Activated CD8-positive, alpha-beta T cell treated with anti-CD3 and anti-CD28 coated beads for 36 hours (primary cell): ENCODE data around the gene ST3GAL2. TPM values are rescaled to one million over a fixed set of nuclear protein-coding genes. Genes with fewer than 3 reads are reported as not detected.

Experiments used
- ATAC-seq: fragments of 200-7000 bp; cut with Tn5 transposase; one replicate; pipeline ENCODE4 v1.10.0; 2021; ENCODE audit warnings: mild to moderate bottlenecking, moderate library complexity
- CTCF ChIA-PET: fragments of 350-600 bp; sonication (Branson Sonifier 250); formaldehyde crosslinking; loops from one replicate; lab custom pipeline; 2021; ENCODE audit warnings: antibody characterized with exemption; lab: Charles Lee
- POLR2A ChIA-PET: fragments of 350-600 bp; sonication (Branson Sonifier 250); formaldehyde crosslinking; loops from one replicate; lab custom pipeline; 2021; ENCODE audit warnings: antibody characterized with exemption; lab: Charles Lee
- DNase-seq: peaks from one replicate; pipeline ENCODE4 v3.0.0-alpha.2; 2020
- H3K27ac Mint-ChIP-seq: one replicate; pipeline ENCODE4 v1.8.0; 2021; ENCODE audit warnings: mild to moderate bottlenecking, mixed read lengths
- H3K27me3 Mint-ChIP-seq: one replicate; pipeline ENCODE4 v1.8.0; 2021; ENCODE audit warnings: mixed read lengths
- H3K36me3 Mint-ChIP-seq: one replicate; pipeline ENCODE4 v1.8.0; 2021; ENCODE audit warnings: low read depth, mixed read lengths
- H3K4me1 Mint-ChIP-seq: one replicate; pipeline ENCODE4 v1.8.0; 2021; ENCODE audit warnings: low read depth, mixed read lengths
- H3K4me3 Mint-ChIP-seq: one replicate; pipeline ENCODE4 v1.8.0; 2021; ENCODE audit warnings: mild to moderate bottlenecking, moderate library complexity, mixed read lengths
- H3K9me3 Mint-ChIP-seq: one replicate; pipeline ENCODE4 v1.8.0; 2021; ENCODE audit warnings: mixed read lengths
- CTCF ChIP-seq: fragments of 200-600 bp; IDR thresholded peaks from one replicate; pipeline ENCODE4 v1.8.0; 2022; ENCODE audit warnings: antibody characterized with exemption, mild to moderate bottlenecking
- intact Hi-C: fragments of 100-400 bp; cut with micrococcal nuclease; formaldehyde crosslinking; loops from one replicate; pipeline ENCODE4 v1.10.0; 2022
- total RNA-seq, 2 experiments: library from RNA; stranded (reverse); gene quantifications; one replicate each; pipeline ENCODE4 v1.2.3, GENCODE V29; 2021

ST3GAL2 gene
- total RNA-seq, 2 experiments from 2014 or later = 13.2 to 19.0 TPM

- ATAC-seq (no peak), DNase-seq (no peak)
- intact Hi-C loops = no loop called here
- H3K27ac Mint-ChIP-seq = peak overlapping the region; percentile 98
- H3K4me1 Mint-ChIP-seq = peaks cover 11% of the 10 kb centered on the region
- no peak for TF ChIP-seq CTCF
- ChIA-PET CTCF (interaction anchor here (0.6 to 2.6 kb wide), 2 partner anchors 15 to 146 kb away, joined by 3 to 12 read pairs; no protein-coding TSS in a partner anchor), POLR2A (interaction anchor here (0.6 to 3.8 kb wide), 13 partner anchors 10 to 146 kb away, joined by 3 to 34 read pairs (median 7); partner anchors contain the start of genes COG4, DDX19A and ST3GAL2)
- H3K36me3 Mint-ChIP-seq = peaks cover 30% of the 10 kb centered on the region
- H3K4me3 Mint-ChIP-seq = peak overlapping the region; percentile 84
- H3K27me3 Mint-ChIP-seq = no peaks in the 10 kb centered on the region
- no peaks in the 10 kb centered on the region for H3K9me3 Mint-ChIP-seq
Measured at GRCh38 chr16:70378869-70379493, 59.9 kb downstream of the ST3GAL2 start.

- no peak for ATAC-seq
- no peak for TF ChIP-seq CTCF
- Mint-ChIP-seq H3K9me3 (no peaks in the 10 kb centered on the region), H3K36me3 (peaks cover 34% of the 10 kb centered on the region), H3K4me1 (peaks cover 11% of the 10 kb centered on the region), H3K27ac (peak overlapping the region; percentile 47), H3K4me3 (no peak overlapping the region), H3K27me3 (no peaks in the 10 kb centered on the region)
- POLR2A ChIA-PET = interaction anchor here (0.9 to 3.1 kb wide), 6 partner anchors 18 to 171 kb away, joined by 3 to 15 read pairs (median 3); partner anchors contain the start of genes AARS1, DDX19A and ST3GAL2
- CTCF ChIA-PET = no interaction called here
- intact Hi-C loops = no loop called here
- no peak for DNase-seq
Measured at GRCh38 chr16:70377782-70378181, 61.1 kb downstream of the ST3GAL2 start.

GRCh38 chr16:70375636-70376611, 63.0 kb downstream of the ST3GAL2 start:
- CTCF ChIA-PET = no interaction called here
- no peak for ATAC-seq
- POLR2A ChIA-PET = interaction anchor here (0.6 to 3.1 kb wide), 6 partner anchors 11 to 162 kb away, joined by 3 to 15 read pairs (median 4); partner anchors contain the start of genes DDX19A and ST3GAL2
- Mint-ChIP-seq H3K4me3 (no peak overlapping the region), H3K4me1 (peaks cover 11% of the 10 kb centered on the region), H3K27me3 (no peaks in the 10 kb centered on the region), H3K27ac (peak overlapping the region; percentile 49), H3K36me3 (peaks cover 49% of the 10 kb centered on the region), H3K9me3 (no peaks in the 10 kb centered on the region)
- TF ChIP-seq CTCF = no peak
- intact Hi-C loops = no loop called here
- DNase-seq = no peak

GRCh38 chr16:70374213-70374612, 64.7 kb downstream of the ST3GAL2 start:
- ATAC-seq (no peak), DNase-seq (no peak)
- TF ChIP-seq CTCF = no peak
- Mint-ChIP-seq H3K27ac (no peak overlapping the region), H3K36me3 (peaks cover 52% of the 10 kb centered on the region), H3K4me1 (peaks cover 6% of the 10 kb centered on the region), H3K4me3 (no peak overlapping the region), H3K9me3 (no peaks in the 10 kb centered on the region), H3K27me3 (no peaks in the 10 kb centered on the region)
- intact Hi-C loops = no loop called here
- ChIA-PET POLR2A (no interaction called here), CTCF (no interaction called here)
